Mesendoderm (in vitro differentiated cells): ENCODE data around the gene CXorf49B. TPM values are rescaled to one million over a fixed set of nuclear protein-coding genes. Genes with fewer than 3 reads are reported as not detected.

Source experiments
- DNase-seq: peaks from one replicate; pipeline ENCODE4 v3.0.0; 2013
- H2AK5ac ChIP-seq: 2 replicates; pipeline ENCODE4 v1.6.1; 2013; ENCODE audit warnings: low read length, inconsistent platforms
- H2BK120ac ChIP-seq: 2 replicates; pipeline ENCODE4 v1.6.1; 2013; ENCODE audit warnings: low read depth, mild to moderate bottlenecking, low read length, moderate library complexity, mixed read lengths
- H2BK15ac ChIP-seq: replicated peaks from 2 replicates; pipeline ENCODE4 v1.6.1; 2013; ENCODE audit warnings: low read depth, mild to moderate bottlenecking, moderate library complexity
- H2BK5ac ChIP-seq: 2 replicates; pipeline ENCODE4 v1.6.1; 2013; ENCODE audit warnings: low read length, inconsistent platforms
- H3K18ac ChIP-seq: 2 replicates; pipeline ENCODE4 v1.6.1; 2013; ENCODE audit warnings: mild to moderate bottlenecking, low read length, mixed read lengths
- H3K23ac ChIP-seq: one replicate; pipeline ENCODE4 v1.6.1; 2013; ENCODE audit warnings: low read length
- H3K27ac ChIP-seq: 2 replicates; pipeline ENCODE4 v1.5.1; 2013; ENCODE audit warnings: low read depth, mild to moderate bottlenecking, inconsistent platforms, low read length, moderate library complexity
- H3K27me3 ChIP-seq: 2 replicates; pipeline ENCODE4 v1.6.1; 2013; ENCODE audit warnings: low read length, control low read depth, mild to moderate bottlenecking, inconsistent platforms; ENCODE audit not compliant: insufficient read depth, poor library complexity
- H3K36me3 ChIP-seq: 2 replicates; pipeline ENCODE4 v1.6.1; 2013; ENCODE audit warnings: low read length, inconsistent platforms; ENCODE audit not compliant: control insufficient read depth, insufficient read depth
- H3K4ac ChIP-seq: one replicate; pipeline ENCODE4 v1.6.1; 2013; ENCODE audit warnings: low read depth, mild to moderate bottlenecking, low read length, moderate library complexity
- H3K4me1 ChIP-seq: 2 replicates; pipeline ENCODE4 v1.6.1; 2013; ENCODE audit warnings: low read depth, low read length, inconsistent platforms; ENCODE audit not compliant: control insufficient read depth
- H3K4me2 ChIP-seq: 2 replicates; pipeline ENCODE4 v1.6.1; 2013; ENCODE audit warnings: low read length
- H3K4me3 ChIP-seq: 2 replicates; pipeline ENCODE4 v1.5.1; 2013; ENCODE audit warnings: mild to moderate bottlenecking, low read length
- H3K56ac ChIP-seq: one replicate; pipeline ENCODE4 v1.6.1; 2013; ENCODE audit warnings: low read length
- H3K79me1 ChIP-seq: 2 replicates; pipeline ENCODE4 v1.6.1; 2013; ENCODE audit warnings: low read length, inconsistent platforms
- H3K79me2 ChIP-seq: 2 replicates; pipeline ENCODE4 v1.6.1; 2013; ENCODE audit warnings: mild to moderate bottlenecking, low read length; ENCODE audit not compliant: control insufficient read depth, insufficient read depth
- H3K9ac ChIP-seq: 2 replicates; pipeline ENCODE4 v1.6.1; 2013; ENCODE audit warnings: low read length, inconsistent platforms
- H4K5ac ChIP-seq: one replicate; pipeline ENCODE4 v1.6.1; 2013; ENCODE audit warnings: low read length
- H4K8ac ChIP-seq: one replicate; pipeline ENCODE4 v1.6.1; 2013; ENCODE audit warnings: low read depth, mild to moderate bottlenecking, control low read depth, low read length, moderate library complexity
- WGBS: extraction: QIAGEN DNeasy Blood & Tissue Kit; methylation state at CpG from one replicate; pipeline ENCODE4 v1.1.7; 2013; ENCODE audit warnings: low lambda C conversion rate, missing lambda C conversion rate; ENCODE audit not compliant: insufficient coverage; ENCODE audit errors: extremely low coverage; 5-methylcytosine and 5-hydroxymethylcytosine counted together
- small RNA-seq: library from polyadenylated mRNA; stranded (forward); fragments of <200 nt; extraction: miRNeasy Mini kit (QIAGEN cat#:217004); gene quantifications from one replicate; pipeline ENCODE3, GENCODE V24; 2013; ENCODE audit not compliant: insufficient read depth

Gene CXorf49B

GRCh38 chrX:71809886-71810285, 46.7 kb downstream of the CXorf49B start:
- Histone ChIP-seq H3K4me2 (no peak overlapping the region), H3K79me1 (no peaks in the 10 kb centered on the region), H3K36me3 (no peaks in the 10 kb centered on the region), H2BK120ac (no peak overlapping the region), H2AK5ac (no peak overlapping the region), H3K4me1 (no peaks in the 10 kb centered on the region), H3K27ac (no peak overlapping the region), H3K27me3 (no peaks in the 10 kb centered on the region), H3K79me2 (no peaks in the 10 kb centered on the region), H3K23ac (no peak overlapping the region), H3K9ac (no peak overlapping the region), H4K8ac (no peak overlapping the region), H4K5ac (no peak overlapping the region), H3K4ac (no peak overlapping the region), H2BK15ac (no peak overlapping the region), H3K18ac (no peak overlapping the region), H3K4me3 (no peak overlapping the region), H2BK5ac (no peak overlapping the region), H3K56ac (no peak overlapping the region)
- no peak for DNase-seq
- WGBS = no CpG with 5 or more reads among the region's 10 CpGs

- H3K36me3 ChIP-seq = no peaks in the 10 kb centered on the region
- H3K27me3 ChIP-seq = no peaks in the 10 kb centered on the region
- no peak overlapping the region for H2AK5ac ChIP-seq
- no peak overlapping the region for H3K18ac ChIP-seq
- no peak for DNase-seq
- no peak overlapping the region for H3K4ac ChIP-seq
- H3K79me2 ChIP-seq = no peaks in the 10 kb centered on the region
- H3K9ac ChIP-seq = no peak overlapping the region
- H4K8ac ChIP-seq = no peak overlapping the region
- H3K4me1 ChIP-seq = no peaks in the 10 kb centered on the region
- no peak overlapping the region for H3K27ac ChIP-seq
- no peak overlapping the region for H3K23ac ChIP-seq
- no peak overlapping the region for H4K5ac ChIP-seq
- H3K56ac ChIP-seq = no peak overlapping the region
- no peak overlapping the region for H3K4me3 ChIP-seq
- H2BK15ac ChIP-seq = no peak overlapping the region
- no peak overlapping the region for H2BK120ac ChIP-seq
- H3K79me1 ChIP-seq = no peaks in the 10 kb centered on the region
- no peak overlapping the region for H3K4me2 ChIP-seq
- WGBS = no CpG with 5 or more reads among the region's 25 CpGs
- H2BK5ac ChIP-seq = no peak overlapping the region
Measured at GRCh38 chrX:71814123-71814912, 51.2 kb downstream of the CXorf49B start.

GRCh38 chrX:71815121-71815905, 52.2 kb downstream of the CXorf49B start:
- Histone ChIP-seq H2BK15ac (no peak overlapping the region), H3K79me2 (no peaks in the 10 kb centered on the region), H3K4ac (no peak overlapping the region), H3K9ac (no peak overlapping the region), H3K27ac (no peak overlapping the region), H3K4me2 (no peak overlapping the region), H3K36me3 (no peaks in the 10 kb centered on the region), H3K4me3 (no peak overlapping the region), H3K23ac (no peak overlapping the region), H2AK5ac (no peak overlapping the region), H2BK5ac (no peak overlapping the region), H3K18ac (no peak overlapping the region), H3K27me3 (no peaks in the 10 kb centered on the region), H3K56ac (no peak overlapping the region), H2BK120ac (no peak overlapping the region), H4K5ac (no peak overlapping the region), H3K4me1 (no peaks in the 10 kb centered on the region), H3K79me1 (no peaks in the 10 kb centered on the region), H4K8ac (no peak overlapping the region)
- DNase-seq = peak; percentile 13
- no CpG with 5 or more reads among the region's 14 CpGs for WGBS

GRCh38 chrX:71815906-71816156, 52.7 kb downstream of the CXorf49B start:
- H3K23ac ChIP-seq = no peak overlapping the region
- H3K79me1 ChIP-seq = no peaks in the 10 kb centered on the region
- no peak overlapping the region for H3K9ac ChIP-seq
- H3K4me2 ChIP-seq = no peak overlapping the region
- no peak overlapping the region for H3K18ac ChIP-seq
- H3K27me3 ChIP-seq = no peaks in the 10 kb centered on the region
- H2BK5ac ChIP-seq = no peak overlapping the region
- H4K5ac ChIP-seq = no peak overlapping the region
- no peaks in the 10 kb centered on the region for H3K79me2 ChIP-seq
- H3K56ac ChIP-seq = no peak overlapping the region
- H2BK120ac ChIP-seq = no peak overlapping the region
- H3K36me3 ChIP-seq = no peaks in the 10 kb centered on the region
- no peak overlapping the region for H4K8ac ChIP-seq
- WGBS = no CpG with 5 or more reads among the region's 2 CpGs
- no peak overlapping the region for H2AK5ac ChIP-seq
- H3K4me3 ChIP-seq = no peak overlapping the region
- DNase-seq = no peak
- H2BK15ac ChIP-seq = no peak overlapping the region
- no peak overlapping the region for H3K27ac ChIP-seq
- no peaks in the 10 kb centered on the region for H3K4me1 ChIP-seq
- no peak overlapping the region for H3K4ac ChIP-seq

Small RNA genes within 50 kb of the gene (small RNA-seq; reads per million reads assigned to genes)
- not detected for gene BX276092.1
- not detected for gene BX276092.6
- gene BX276092.8 = not detected
